ENCODE measurements around the gene LCMT2.

Gene LCMT2, protein sequence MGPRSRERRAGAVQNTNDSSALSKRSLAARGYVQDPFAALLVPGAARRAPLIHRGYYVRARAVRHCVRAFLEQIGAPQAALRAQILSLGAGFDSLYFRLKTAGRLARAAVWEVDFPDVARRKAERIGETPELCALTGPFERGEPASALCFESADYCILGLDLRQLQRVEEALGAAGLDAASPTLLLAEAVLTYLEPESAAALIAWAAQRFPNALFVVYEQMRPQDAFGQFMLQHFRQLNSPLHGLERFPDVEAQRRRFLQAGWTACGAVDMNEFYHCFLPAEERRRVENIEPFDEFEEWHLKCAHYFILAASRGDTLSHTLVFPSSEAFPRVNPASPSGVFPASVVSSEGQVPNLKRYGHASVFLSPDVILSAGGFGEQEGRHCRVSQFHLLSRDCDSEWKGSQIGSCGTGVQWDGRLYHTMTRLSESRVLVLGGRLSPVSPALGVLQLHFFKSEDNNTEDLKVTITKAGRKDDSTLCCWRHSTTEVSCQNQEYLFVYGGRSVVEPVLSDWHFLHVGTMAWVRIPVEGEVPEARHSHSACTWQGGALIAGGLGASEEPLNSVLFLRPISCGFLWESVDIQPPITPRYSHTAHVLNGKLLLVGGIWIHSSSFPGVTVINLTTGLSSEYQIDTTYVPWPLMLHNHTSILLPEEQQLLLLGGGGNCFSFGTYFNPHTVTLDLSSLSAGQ

DNA sequence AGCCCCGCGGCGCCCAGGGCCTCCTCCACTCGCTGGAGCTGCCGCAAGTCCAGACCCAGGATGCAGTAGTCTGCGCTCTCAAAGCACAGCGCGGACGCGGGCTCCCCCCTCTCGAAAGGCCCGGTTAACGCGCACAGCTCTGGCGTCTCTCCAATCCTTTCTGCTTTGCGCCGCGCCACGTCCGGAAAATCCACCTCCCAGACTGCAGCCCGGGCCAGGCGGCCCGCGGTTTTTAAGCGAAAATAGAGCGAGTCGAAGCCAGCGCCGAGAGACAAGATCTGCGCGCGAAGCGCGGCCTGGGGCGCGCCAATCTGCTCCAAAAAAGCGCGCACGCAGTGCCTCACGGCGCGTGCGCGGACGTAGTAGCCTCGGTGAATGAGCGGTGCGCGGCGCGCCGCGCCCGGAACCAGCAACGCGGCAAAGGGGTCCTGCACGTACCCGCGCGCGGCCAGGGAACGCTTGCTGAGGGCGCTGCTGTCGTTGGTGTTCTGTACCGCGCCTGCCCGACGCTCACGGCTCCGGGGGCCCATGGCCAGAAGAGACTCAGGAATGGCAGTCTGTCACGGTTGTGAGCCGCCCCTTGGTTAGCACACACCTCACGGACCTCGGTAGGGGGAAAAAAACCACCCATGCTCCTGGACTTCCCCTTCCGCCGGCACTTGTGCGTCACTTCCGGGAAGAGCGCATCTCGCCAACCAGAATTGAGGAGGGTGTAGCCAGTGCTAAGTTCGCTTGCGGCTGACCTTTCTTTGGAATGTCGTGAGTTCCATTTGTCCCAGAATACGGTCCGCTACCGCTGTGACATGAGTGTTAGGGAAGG, at the start of gene LCMT2:
Gene LCMT2, minus strand, starts transcription at position 614 of the 820 bp plus-strand sequence. Its CDS starts 84 bp downstream, at position 530.
- DNase-seq, result peak; percentile 31 to 96 (median 84)

DNA sequence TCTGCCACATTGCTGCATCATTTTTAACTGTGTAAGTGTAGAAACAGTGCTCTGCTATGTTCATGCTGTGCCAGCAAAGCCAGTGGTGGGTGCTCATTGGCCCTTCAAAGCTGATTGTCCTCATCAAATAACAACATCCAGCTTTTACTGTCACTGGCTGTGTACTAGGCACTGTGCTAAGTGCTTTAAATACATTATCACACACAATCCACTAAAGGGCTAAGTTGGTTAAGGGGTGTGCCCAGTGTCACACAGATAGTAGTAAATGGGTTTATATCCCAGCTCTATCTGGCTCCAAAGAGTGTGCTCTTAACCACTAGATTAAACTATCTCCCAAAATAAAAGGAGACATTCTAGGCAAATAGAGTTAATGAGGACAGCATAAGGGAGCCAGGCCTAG, 48.2 kb upstream of the LCMT2 start:
- no peak for DNase-seq

DNA sequence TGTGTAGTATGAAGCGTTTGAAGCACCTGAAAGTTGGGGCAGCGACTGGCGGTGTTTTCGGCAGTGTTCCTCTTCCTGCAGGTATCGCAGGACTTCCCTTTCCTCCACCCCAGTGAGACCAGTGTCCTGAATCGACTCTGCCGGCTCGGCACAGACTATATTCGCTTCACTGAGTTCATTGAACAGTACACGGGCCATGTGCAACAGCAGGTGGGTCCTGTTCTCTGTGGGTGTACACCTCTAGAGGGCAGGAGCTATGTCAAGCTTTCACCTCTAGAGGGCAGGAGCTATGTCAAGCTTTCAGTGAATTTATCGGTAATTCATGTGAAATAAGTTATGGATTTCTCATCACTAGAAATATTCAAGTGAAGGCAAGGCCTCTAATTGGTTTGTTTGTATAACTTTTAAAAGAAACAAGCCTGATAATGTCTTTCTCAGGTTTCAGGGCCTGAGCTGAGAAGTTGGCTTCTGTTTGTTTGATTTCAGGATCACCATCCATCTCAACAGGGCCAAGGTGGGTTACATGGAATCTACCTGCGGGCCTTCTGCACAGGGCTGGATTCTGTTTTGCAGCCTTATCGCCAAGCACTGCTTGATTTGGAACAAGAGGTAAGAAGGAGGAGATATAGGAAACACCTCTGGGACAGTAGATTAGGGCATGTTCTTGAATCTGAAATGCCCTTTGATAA, 45.8 kb upstream of the LCMT2 start:
- DNase-seq, result peak in 2 of 51 donors; percentile 2

DNA sequence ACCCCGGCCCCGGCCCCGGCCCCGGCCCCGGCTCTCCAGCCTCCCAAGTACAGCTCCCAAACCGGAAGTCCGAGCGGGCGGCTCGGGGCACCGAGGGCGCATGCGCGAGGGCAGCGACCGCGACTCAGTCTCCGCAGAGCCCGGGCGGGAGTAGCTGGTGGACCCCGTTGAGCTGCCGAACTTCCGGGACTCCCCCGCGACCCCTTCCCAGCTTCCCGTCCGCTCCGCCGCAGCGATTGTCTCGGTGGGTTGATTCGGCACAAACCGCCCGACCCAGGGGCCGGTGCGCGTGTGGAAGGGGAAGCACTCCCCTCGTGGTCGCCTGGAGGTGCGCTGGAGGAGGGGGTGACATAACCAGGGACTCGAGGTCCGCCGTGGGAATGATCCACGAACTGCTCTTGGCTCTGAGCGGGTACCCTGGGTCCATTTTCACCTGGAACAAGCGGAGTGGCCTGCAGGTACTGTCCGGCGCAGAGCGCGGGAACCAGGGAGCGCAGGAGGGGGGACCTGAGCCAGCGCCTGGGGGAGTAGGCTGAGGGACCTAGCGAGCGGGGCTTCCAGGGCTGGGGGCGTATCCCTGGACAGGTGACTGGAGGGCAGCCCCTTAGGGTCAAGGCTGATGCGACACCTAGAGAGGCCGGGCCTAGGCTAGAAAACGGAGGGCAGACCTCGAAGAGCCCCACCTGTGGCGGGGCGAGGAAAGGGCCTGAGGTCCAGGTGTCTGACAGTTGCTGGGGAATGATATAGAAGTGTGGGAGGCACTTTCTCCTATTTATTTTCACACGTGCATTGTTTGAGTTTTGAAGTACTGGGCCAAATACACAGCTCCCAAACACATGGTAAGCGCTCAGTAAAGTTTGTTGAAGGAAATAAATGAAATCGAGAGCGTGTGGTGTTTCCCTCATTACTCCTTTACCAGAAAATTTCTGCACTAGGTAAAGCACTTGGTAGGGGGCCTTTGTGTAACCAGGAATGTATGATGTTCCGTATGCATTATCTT, 40.9 kb upstream of the LCMT2 start, which contains the start of the genes TUBGCP4 and ZSCAN29:
Gene TUBGCP4, plus strand, starts transcription at position 127 of the 1,000 bp plus-strand sequence. Its CDS starts 254 bp downstream, at position 381.
Gene ZSCAN29, minus strand, starts transcription at position 69 of the 1,000 bp plus-strand sequence. CDS start 1,130 bp downstream, outside the sequence.
- DNase-seq, result peak; percentile 26 to 86 (median 70)

DNA sequence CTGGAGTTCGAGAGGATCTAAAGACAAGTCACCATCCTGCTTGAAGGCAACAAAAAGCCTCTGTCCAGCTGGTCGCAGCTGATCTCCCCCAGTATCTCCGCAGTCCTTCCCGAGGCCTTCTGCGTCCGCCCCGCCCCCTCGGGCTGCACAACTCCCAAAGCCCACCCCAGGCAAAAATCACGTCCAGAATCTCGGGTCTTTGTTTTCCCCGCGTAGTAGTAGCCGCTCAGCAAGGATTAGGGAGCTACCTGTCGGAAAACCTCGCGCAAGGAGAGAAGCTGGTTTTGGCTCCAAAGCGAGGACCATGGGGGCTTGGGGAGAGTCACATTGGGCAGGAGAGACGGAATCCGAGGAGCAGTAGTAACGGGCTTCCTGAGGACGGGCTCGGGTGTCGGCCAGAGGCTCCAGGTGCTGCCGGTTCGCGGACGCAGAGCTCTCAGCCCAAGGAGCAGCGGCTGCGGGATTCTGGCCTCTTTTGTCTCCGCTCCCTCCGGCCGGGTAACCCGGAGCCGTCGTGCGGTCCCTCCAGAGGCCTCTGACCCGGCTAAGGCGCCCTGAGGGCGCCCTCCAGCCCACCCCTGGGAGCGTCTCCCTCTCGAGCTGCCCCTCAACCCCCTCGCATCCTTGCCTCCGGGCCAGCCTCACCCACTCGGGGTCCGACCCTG, 40.1 kb upstream of the LCMT2 start:
- DNase-seq, result peak in 13 of 51 donors; percentile 9 to 63 (median 34)

DNA sequence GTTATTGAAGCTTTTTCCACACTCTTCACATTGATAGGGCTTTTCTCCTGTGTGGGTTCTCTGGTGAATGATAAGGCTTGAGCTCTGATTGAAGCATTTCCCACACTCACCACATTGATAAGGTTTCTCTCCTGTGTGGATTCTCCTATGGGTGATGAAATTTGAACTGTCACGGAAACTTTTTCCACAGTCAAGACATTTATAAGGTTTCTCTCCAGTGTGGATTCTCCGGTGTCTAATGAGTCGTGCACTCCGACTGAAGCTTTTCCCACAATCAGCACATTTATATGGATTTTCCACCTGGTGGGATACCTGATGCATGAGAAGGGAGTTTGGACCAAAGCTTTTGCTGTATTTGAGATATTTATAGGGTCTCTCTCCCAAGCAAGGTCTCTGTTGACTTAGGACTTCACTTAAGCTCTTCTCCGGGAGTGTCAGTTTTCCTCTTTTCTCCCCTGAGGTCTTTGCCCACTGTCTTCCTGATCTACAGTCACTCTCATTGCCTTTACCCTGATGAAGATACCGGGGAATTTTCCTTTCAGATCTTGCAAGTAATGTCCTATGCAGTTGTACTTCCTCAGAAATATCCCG, 31.0 kb upstream of the LCMT2 start:
- no peak for DNase-seq

DNA sequence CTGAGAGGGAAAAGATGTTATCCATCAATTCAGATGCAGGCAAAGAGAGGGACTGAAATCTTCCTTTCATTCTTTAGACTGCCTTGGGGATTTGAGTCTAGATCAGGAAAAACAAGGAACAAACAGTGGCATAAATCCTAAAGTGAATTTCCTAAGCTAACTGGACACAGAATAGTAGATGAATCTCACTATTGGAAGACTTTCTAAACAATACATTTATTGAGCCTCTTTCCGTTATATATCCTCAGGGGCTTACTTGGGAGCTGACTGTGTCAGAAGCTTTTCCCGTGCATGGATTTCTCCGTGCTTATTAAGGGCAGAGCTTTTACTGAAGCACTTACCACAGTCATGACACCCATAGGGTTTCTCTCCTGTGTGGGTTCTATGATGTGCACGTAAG, 30.4 kb upstream of the LCMT2 start:
- no peak for DNase-seq

DNA sequence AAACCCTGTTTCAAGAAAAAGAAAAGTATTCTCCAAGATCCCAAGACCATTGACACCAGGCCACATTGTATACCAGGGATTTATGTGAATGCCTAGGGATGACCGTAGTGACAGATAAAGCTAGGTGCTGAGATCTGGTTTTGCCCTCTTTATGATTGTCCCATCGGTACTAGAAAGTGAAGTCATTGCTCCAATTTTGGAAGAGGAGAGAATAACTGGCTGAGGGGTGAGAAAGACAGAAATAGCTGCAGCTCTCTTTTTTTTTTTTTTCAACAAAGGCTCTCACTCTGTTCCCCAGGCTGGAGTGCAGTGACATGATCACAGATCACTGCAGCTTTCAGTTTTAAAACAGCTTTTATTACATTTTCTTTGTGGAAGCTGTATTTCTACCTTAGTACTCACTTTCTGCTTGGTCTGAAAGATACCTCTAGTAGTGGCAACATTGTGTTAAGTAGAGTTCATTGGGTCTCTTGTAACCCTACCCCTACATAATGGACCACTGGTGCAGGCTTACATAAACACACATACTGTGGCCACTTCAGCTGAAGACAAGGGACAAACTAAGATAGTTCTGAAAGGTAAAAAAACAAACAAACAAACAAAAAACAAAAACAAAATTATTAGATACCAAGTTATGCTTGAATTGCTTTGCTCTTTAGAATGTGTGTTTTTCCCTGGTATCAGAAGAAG, 22.5 kb upstream of the LCMT2 start:
- no peak for DNase-seq

DNA sequence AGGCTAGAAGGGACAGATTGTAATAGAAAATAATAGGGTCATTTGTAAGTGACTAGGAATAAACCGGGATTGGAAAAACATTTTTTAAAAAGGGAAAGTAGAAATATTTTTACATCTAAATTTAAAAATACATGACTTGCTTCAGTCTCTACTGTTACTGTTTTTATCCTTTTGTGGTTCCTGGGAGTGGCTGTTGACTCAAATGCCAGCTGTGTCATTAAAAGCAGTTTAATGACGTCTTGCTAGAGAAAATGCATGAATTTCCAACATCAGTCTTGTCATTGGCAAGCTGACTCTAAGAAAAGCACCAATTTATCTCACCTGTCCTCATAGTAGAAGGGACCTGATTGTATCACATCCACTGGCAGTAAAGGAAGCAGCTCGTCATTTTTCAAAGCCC, 16.7 kb upstream of the LCMT2 start:
- no peak for DNase-seq

DNA sequence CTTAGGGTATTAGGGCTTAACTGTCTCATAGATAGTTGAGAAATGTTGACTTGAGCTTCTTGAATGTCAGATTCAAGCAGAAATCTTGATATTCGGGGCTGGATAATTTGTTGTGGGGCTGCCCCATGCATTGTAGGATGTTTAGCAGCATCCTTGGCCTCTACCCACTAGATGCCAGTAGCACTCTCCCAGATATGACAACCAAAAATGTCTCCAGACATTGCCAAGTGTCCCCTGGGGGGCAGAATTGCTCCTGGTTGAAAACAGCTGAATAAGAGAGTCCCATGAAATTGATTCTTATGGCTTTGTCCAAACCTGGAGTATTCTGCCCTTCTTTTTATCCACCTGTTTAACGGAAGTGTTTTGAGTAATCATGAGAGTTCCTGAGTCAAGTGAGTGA, 15.9 kb upstream of the LCMT2 start:
- DNase-seq, result peak in 2 of 51 donors; percentile 1 to 5

DNA sequence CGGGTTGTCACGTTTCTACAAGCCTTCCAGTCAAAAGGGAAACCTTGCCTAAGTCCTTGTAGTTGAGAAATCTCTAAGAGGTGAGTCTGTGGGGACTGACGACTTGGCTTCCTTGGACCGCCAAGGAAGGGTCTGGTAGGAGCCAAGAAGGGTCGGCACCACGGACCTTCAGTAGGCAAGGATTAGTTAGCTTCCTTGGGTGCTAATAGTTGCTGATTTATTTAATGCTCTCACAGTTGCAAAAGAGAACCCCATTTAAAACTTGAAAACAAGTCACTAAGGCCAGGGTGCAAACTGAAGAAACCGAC, 361 bp upstream of the LCMT2 start:
- DNase-seq, result no peak

DNA sequence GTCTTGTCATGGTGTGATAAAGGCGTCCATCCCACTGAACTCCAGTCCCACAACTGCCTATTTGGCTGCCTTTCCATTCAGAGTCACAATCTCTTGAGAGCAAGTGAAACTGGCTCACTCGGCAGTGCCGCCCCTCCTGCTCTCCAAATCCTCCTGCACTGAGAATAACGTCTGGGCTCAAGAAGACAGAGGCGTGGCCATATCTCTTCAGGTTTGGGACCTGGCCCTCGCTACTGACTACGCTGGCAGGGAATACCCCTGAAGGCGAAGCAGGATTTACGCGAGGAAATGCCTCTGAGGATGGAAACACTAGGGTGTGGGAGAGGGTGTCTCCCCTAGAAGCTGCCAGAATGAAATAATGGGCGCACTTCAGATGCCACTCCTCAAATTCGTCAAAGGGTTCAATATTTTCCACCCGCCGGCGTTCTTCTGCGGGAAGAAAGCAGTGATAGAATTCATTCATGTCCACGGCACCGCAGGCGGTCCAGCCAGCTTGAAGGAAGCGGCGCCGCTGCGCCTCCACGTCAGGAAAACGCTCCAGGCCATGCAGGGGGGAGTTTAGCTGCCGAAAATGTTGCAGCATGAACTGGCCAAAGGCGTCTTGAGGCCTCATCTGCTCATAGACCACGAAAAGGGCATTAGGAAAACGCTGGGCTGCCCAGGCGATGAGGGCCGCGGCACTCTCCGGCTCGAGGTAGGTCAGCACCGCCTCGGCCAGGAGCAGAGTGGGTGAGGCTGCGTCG, 985 bp downstream of the LCMT2 start:
- peak in 26 of 51 donors; percentile 13 to 68 (median 44) for DNase-seq

DNA sequence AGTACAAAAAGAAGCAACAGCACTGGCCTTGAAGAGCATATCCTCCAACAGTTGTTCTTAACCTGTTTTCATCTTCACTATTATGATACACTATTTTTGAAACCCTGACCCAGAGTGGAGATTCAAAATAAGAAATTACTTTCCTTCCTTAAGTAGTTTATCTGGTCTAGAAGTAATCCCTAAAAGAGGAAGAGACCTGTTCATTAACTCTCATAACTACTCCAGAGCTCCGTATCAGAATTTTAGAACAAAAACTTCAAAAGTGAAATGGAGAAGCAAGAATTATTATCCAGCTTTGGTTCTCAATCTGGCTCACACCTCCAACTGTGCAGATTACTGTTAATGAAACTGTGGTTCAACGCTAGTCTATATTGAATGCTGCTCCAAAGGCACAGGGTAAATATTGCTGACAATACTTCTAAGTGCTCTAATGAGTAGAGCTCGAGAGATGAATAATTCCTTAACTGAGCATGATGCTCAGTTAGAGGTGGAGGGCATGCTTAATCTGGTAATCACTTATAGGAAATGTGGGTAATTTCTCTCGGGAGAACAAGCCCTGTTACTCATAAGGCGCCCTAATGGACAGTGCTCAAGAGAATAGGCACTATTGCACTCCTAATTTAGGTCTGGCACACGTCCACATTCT, 5.2 kb downstream of the LCMT2 start:
- no peak for DNase-seq

DNA sequence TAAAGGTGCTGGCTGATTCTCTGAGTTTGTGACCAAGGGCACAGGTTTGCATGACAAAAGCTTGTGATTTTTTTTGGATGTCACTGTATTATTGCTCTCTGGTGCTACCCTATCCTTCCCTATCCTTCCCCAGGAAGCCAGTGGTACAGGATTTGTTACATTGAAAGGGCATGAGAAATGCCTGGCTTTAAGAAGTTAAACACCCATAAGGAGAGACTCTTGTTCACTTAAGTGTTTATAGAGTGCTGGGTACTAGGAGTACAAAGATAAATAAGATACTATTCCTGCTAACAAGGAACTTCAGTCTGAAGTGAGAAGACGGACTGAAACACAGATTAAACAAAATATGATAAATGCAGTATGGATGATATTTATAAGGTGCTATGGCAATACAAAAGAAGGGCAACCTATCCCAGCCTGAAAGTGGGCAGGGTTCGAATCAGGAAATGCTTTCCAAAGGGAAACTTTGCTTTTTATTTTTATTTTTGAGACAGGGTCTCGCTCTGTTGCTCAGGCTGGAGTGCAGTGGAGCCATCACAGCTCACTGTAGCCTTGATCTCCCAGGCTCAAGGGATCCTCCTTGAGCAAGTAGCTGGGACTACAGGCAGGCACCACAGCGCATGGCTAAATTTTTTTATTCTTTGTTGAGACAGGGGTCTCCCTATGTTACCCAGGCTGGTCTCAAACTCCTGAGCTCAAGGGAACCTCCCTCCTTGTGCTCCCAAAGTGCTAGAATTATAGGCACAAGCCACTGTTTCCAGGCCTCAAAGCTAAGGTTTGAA, 11.2 kb downstream of the LCMT2 start:
- DNase-seq, result no peak

DNA sequence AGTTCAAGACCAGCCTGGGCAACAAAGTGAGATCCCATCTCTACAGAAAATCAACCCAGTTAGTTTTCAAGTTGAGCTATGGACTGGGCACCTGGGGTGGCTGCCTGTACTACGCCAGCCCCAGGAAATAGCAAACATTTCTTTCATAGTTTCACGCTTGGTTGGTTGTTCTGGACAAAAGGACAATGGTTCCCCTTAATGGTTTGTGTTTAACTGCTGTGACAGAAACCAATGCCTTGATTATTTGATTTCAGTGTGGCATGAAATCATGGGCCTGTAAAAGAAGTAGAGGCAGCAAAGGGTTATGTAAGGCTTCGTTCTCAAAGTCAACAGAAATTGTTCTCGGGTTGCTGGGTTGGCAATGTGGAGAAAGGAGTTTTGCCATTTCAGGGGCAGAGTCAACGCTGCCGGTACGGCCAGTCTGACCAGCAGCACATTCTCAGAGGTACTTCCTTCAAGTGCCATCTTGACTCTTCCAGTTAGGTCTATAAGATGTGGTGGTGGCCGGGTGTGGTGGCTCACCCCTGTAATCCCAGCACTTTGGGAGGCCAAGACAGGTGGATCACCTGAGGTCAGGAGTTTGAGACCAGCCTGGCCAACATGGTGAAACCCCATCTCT, 12.7 kb downstream of the LCMT2 start:
- no peak for DNase-seq

DNA sequence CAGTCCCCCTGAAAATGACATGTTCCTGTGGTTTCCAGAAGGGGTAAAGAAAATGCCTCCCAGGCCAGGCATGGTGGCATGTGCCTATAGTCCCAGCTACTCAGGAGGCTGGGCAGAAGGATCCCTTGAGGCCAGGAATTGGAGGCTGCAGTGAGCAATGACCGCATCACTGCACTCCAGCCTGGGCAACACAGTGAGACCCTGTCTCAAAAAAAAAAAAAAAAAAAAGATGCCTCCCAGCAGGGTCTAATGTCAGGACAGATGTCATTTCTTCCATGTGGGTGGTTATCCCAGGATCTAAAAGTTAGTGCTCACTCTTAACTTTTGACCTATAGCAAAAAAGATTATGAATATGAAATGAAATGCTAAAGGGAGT, 13.4 kb downstream of the LCMT2 start:
- no peak for DNase-seq
